ENCODE results near the gene ZNF580.

ZNF580 gene

DNA sequence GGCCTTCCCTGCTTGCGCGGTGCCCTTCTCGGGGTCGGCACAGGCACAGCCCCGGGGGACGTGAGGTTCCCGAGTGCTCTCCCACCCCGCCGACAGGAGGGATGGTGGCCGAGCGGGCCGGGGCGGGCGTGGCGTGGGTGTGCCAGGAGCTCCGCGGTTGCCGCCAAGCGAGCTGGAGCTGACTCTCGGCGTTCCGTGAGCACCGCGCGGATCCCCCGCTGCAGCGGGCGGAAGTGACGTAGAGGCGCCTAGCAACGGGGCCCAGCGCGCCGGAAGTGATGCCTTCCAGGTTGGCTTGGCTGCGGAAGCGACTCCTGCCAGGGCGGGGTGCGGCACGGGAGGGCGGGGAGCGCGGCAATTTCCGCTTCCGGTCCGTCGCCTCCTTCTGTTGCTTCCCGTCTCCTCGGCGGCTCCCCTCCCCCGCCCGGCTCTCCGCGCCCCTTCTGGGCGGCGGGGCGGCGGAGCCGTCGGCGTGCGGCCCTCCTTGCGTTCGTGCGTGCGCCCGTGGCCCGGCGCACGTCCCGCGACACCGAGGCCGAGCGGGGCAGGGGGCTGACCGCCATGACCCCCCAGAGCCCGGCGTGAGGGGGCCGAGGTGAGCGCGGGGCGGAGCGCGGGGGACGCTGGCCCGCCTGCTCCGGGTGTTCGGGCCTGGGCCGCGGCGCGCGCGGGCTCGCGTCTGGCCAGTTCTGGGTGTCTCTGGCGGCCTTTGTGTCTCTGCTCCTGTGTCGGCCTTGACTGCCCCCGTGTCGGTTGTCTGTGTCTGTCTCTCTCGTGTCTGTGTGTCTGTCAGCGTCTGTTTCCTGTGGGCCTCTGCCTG lies 34.2 kb downstream of the ZNF580 start, which contains the start of gene EPN1:
EPN1 (plus strand) TSS at position 386 of the 820 bp plus-strand sequence. CDS start 3,402 bp downstream, outside the sequence.
- peak; percentile 67 to 97 (median 92) for DNase-seq

GRCh38 chr19:55675661-55676354 lies 35.0 kb downstream of the ZNF580 start:
- no peak for DNase-seq

GRCh38 chr19:55676383-55676782 lies 35.6 kb downstream of the ZNF580 start:
- DNase-seq = peak in 1 of 56 donors; percentile 4

DNA sequence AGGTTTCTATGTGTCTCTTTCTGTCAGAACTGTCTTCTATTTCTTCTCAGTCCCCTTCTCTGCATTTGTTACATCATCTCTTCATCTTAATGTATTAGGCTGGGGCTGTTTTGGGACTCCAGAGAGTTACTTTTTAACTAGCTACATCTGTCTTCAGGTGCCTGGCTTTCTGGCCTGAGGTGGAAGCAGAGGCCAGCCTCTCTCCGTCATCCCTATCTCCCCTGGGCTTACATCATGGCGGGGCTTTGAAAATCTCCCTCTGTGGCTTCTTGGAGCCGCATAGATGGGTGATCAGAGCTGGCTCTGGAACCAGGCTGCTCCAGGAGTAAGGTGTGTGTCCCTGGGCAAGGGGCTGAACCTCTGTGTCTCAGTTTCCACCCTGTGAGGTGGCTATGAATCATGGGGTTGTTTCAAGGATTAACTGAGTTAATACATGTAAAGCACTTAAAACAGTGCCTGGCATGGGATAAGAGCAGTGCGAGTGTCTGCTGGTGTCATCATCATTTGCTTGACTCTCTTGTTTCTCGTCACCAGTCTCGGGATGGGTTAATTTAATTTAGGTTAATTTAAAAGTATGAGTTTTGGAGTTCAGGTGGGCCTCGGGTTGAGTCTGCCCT lies 36.2 kb downstream of the ZNF580 start:
- DNase-seq = no peak

DNA sequence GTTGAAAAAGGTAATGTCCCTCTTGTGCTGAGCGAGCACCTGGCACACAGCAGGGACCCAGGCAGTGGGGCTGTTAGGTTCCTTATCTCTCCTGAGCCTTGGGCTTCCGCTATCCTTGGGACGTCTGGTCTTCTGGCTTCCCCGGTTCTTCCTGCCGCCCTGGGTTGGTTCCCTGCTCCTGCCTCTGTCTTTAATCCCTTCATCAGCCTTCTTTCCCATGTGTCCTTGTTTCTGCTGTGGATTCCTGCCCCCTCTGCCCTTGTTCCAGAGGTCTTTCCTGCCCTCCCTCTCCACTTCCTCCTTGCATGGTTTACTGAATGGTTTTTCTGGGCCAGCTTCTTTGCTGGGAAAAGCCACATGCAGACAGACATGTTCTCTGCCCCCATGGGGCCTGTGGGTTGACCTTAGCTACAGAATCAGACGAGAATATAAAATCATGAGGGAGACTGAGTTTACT lies 36.8 kb downstream of the ZNF580 start:
- no peak for DNase-seq

GRCh38 chr19:55678121-55678671 lies 37.4 kb downstream of the ZNF580 start:
- peak in 20 of 56 donors; percentile 1 to 37 (median 18) for DNase-seq

DNA sequence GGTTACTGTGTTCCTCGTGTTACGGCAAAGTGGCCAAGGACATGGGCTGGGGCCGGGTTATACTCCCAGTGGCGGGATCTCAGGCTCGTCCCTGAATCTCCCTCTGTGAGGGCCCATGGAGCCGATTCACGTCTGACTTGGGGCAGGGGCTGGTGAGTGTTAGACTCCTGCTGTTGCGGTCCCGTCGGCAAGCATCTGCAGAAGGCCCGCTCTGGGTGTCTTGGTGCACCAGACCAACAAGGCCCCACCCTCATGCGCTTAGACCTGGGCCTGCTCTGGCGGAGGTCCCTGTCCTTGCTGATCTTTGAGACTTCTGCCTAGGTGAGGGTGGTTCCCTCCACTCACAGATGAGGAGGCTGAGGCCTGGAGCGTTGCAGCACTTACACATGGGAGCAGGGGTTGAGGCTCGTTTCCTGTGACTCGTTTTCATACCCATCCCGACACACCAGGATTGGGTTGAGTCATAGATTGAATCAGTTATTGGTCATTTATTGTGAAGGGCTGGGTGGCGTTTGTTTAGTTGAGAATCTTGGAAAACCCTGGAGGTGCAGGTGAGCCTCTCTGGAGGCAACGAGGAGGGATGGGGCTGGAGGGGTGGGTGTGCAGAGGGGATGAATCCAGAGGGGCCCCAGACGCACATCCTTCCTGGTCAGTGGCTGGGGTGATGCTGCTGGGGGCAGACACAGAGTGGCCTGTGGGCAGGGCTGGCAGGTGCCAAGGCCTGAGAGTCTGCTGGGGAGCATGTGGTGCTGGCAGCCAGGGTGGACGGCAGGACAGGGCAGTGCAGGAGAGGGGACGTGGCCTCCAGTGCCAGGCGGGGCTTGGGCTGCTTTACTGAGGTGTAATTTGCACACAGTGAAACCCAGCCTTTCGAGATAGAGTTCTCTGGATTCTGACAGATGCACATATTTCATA lies 38.8 kb downstream of the ZNF580 start:
- no peak for DNase-seq

DNA sequence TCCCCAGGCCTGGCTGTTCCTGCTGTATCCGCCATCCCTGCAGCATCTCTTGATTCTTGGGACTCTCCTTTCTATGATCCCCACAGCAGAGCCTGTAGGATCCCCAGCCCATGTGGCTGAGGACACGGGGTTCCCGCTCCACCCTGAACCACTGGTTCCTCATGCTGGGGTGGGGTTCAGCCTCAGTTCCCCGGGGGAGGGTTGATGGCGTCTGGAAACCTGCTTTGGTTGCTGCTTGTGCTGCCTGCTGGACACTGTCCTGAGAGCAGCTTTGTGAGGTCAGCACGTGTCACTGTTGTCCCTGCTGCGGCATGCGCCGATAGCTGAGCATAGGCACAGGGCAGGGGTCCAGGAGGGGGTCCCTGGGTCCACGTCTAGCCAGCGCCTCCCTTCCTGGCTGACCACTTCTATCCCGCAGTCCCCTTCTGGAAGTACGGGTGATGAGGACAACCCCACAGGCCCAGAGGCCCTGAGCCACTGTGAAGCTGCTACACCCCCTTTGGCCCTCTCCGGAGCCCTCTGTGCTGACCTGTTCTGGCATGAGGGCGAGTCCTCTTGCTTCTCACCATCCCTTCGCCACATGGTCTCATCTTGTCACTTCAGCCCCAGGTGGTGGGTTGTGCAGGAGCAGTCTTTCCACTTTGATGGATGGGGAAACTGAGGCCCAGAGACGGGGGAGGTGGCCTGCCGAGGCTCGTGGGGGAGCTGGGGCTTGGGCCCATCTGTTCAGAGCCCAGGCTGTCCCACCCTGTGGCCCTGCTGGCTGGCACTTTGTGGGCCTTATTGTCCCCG lies 39.7 kb downstream of the ZNF580 start:
- no peak for DNase-seq

- DNase-seq = no peak
These were observed 40.6 kb downstream of the ZNF580 start for GRCh38 chr19:55681131-55682092.

DNA sequence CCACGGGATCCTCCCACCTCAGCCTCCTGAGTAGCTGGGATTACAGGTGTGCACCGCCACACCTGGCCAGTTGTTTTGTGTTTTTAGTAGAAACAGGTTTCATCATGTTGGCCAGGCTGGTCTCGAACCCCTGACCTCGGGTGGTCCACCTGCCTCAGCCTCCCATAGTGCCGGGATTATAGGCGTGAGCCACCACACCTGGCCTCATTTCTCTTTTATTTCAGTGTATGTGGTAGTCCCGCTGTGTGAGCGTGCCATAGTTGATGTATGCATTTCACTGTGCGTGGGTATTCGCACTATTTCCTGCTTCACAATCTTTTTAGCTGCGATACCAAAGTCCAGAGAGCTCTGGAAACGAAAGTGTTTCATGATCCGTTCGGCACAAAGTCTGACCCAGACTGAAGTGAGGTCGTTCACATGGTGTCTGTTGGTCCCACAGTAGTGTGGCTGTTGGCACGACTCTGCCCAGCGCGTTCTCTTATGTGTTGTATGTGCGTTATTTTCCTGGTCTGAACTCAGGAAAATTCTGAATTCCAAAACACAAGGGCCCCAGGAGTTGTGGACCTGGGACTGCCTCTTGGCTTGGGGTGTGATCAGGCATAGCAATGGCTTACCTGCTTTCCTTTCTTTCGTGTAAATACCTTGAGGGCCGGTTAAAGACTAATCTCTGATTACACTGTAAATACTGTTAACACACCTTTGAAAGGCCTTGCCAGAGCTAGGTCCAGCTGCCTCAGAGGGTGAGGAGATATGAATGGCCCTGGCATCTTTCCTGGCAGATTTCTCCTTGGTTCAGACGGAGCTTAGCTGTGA lies 42.9 kb downstream of the ZNF580 start:
- no peak for DNase-seq

DNA sequence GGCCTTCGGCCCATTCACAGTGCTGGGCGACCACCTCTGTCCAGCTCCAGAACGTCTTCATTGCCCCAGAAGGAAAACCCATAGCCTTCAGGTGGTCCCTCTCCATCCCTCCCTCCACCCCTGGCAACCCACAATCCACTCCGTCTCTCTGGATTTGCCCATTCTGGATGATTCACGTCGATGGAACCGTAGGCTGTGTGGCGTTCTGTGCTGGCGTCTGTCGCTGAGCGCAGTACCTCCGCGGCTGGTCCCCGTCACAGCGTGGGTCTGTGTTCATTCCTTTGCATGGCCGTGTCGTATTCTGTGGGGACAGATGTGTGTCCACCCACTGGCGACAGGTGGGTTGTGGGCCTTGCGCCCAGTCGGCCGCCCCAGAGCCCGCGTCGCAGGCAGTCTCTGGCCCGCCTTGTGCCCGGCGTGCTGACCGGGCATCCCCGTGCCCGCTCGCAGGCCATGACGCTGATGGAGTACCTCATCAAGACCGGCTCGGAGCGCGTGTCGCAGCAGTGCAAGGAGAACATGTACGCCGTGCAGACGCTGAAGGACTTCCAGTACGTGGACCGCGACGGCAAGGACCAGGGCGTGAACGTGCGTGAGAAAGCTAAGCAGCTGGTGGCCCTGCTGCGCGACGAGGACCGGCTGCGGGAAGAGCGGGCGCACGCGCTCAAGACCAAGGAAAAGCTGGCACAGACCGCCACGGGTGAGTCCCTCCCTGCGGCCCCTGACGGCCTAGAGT lies 44.3 kb downstream of the ZNF580 start:
- no peak for DNase-seq

DNA sequence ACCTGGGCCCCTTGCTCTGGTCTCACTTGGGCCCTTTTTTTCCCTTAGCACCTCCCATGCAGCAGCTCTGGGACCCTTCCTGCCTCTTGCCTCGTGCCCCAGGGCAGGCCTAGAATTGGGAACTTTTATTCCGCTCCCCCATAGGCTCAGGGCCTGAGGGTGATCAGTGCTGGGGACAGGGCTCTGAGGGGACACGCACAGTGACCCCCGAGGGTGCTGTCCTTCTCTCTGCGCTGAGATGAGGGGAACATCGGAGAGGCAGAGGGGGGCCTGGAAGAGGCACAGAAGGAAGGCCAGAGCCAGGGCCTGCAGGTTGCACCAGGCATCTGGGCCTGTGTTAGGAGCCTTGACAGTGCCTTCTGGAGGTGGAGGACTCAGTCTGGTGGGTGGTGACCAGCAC lies 45.0 kb downstream of the ZNF580 start:
- no peak for DNase-seq

- DNase-seq = no peak
These were observed 45.7 kb downstream of the ZNF580 start for GRCh38 chr19:55686311-55687050.

DNA sequence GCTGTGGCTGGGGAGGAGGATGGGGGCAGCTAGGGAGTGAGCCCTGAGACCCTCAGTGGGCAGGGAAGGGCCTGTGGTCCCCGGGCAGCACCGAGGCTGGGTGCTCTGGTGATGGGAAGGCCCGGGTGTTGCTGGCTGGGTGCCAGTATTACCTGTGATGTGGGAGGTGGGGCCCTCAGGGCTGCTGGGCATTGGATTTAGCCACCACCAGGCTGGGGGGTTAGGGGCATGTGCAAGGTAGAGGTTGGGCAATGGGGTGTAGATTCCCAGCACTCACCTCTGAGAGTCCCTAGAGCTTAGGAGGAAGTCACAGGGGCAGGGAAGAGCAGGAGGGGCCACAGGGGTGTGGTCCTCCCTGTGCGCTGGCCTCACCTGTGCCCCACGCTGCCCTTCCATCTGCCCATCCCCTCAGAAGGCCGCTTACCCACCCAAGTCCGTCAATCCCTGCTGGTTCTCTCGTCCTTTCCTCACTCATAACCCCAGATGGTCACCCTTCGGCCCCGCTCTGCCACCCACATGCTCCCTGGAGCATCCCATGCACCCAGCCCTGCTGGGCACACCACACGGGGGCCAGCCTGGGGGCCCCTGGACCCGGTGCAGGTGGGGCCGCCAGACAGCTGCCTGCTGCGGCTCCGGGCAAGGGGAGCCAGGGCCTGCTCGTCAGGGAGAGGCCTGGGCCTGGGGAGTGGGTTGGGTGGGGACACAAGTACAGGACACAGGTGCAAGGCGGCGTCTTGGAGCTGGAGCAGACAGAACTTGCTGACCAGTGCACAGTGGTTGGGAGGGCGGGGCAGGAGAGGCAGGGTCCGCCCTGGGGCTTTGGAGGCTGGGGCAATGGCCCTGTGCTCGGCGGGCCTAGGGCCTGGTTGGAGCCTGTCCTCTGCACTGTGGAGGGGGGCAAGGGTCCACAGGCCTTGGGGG lies 46.7 kb downstream of the ZNF580 start:
- DNase-seq = no peak
